Hepatocyte (in vitro differentiated cells): ENCODE results near the gene ADORA1. TPM values are rescaled to one million over a fixed set of nuclear protein-coding genes. Genes with fewer than 3 reads are reported as not detected.

Source experiments
- DNase-seq: peaks from one replicate; pipeline ENCODE4 v3.0.0-alpha.2; 2016; ENCODE audit warnings: low spot score
- H2AFZ ChIP-seq: fragments of 200-600 bp; sonication (generic); 2 replicates; pipeline ENCODE4 v1.6.0; 2016; ENCODE audit warnings: antibody characterized with exemption, mild to moderate bottlenecking
- H3K27ac ChIP-seq: fragments of 200-600 bp; sonication (generic); 2 replicates; pipeline ENCODE4 v1.5.1; 2016; ENCODE audit warnings: mild to moderate bottlenecking
- H3K27me3 ChIP-seq: fragments of 200-600 bp; sonication (generic); 2 replicates; pipeline ENCODE4 v1.6.1; 2016
- H3K36me3 ChIP-seq: fragments of 200-600 bp; sonication (generic); replicated peaks from 2 replicates; pipeline ENCODE4 v1.5.1; 2016; ENCODE audit warnings: low read depth; ENCODE audit not compliant: insufficient read depth
- H3K4me1 ChIP-seq: fragments of 200-600 bp; sonication (generic); 2 replicates; pipeline ENCODE4 v1.5.1; 2016; ENCODE audit warnings: mild to moderate bottlenecking, moderate library complexity; ENCODE audit not compliant: insufficient read depth
- H3K4me2 ChIP-seq: fragments of 200-600 bp; sonication (generic); 2 replicates; pipeline ENCODE4 v1.6.0; 2016
- H3K4me3 ChIP-seq: fragments of 200-600 bp; sonication (generic); 2 replicates; pipeline ENCODE4 v1.5.1; 2016; ENCODE audit warnings: mild to moderate bottlenecking
- H3K79me2 ChIP-seq: fragments of 200-600 bp; sonication (generic); 2 replicates; pipeline ENCODE4 v1.6.0; 2017; ENCODE audit warnings: mild to moderate bottlenecking
- H3K9me2 ChIP-seq: fragments of 200-600 bp; sonication (generic); replicated peaks from 2 replicates; pipeline ENCODE4 v1.6.0; 2017; ENCODE audit warnings: mild to moderate bottlenecking; ENCODE audit not compliant: insufficient read depth
- H3K9me3 ChIP-seq: fragments of 200-600 bp; sonication (generic); 2 replicates; pipeline ENCODE4 v1.5.1; 2016; ENCODE audit warnings: low read depth, mild to moderate bottlenecking
- H4K20me1 ChIP-seq: fragments of 200-600 bp; sonication (generic); 2 replicates; pipeline ENCODE4 v1.6.0; 2016; ENCODE audit warnings: mild to moderate bottlenecking; ENCODE audit not compliant: insufficient read depth, poor library complexity, severe bottlenecking
- EZH2 ChIP-seq: fragments of 200-600 bp; sonication (generic); IDR thresholded peaks from 2 replicates; pipeline ENCODE4 v1.6.1; 2016; ENCODE audit warnings: antibody characterized with exemption, mild to moderate bottlenecking, borderline replicate concordance
- EZH2phosphoT487 ChIP-seq: fragments of 200-600 bp; sonication (generic); IDR thresholded peaks from one replicate; pipeline ENCODE4 v1.6.1; 2018; ENCODE audit warnings: antibody characterized with exemption, mild to moderate bottlenecking, low read depth, moderate library complexity; ENCODE audit not compliant: unreplicated experiment, severe bottlenecking
- WGBS: methylation state at CpG from one replicate; pipeline ENCODE4 v1.1.6; 2016; ENCODE audit warnings: low lambda C conversion rate; ENCODE audit errors: missing lambda C conversion rate; 5-methylcytosine and 5-hydroxymethylcytosine counted together
- polyA plus RNA-seq: library from polyadenylated mRNA; unstranded; fragments of >200 nt; fragmentation: Nextera tagmentation; extraction: Ambion mirVana; gene quantifications from 2 replicates; pipeline ENCODE4 v1.2.1, GENCODE V29; 2016
- total RNA-seq: library from RNA; depleted of rRNA; stranded (reverse); fragments of >200 nt; gene quantifications from 2 replicates; pipeline ENCODE4 v1.2.3, GENCODE V29; 2014
- TF ChIP-seq, protein P1 (sequence below): fragments of 200-600 bp; sonication (generic); IDR thresholded peaks from 2 replicates; pipeline ENCODE4 v1.5.1; 2016; ENCODE audit warnings: antibody characterized with exemption, mild to moderate bottlenecking; ENCODE audit not compliant: poor library complexity

The ADORA1 gene
- total and polyA plus RNA-seq, 2 experiments from 2014 or later, result 2.0 to 2.3 TPM

DNA sequence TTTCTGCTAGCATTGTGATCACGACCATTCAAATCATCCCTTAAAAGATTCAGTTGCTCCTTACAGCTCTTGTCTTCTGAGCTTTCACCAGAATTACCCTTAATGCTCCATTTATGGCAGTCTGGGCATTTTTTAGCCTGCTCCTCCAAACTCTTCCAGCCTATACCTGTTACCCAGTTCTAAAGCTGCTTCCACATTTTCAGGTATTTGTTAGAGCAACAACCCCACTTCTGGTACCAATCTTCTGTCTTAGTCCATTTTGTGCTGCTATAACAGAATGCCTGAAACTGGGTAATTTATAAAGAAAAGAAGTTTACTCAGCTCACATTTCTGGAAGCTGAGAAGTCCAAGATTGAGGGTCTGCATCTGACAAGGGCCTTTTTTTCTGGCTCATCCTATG lies 30.9 kb downstream of the ADORA1 start:
- Histone ChIP-seq H3K9me3 (no peaks in the 10 kb centered on the region), H3K27ac (no peak overlapping the region), H2AFZ (no peak overlapping the region), H3K9me2 (no peaks in the 10 kb centered on the region), H3K79me2 (no peaks in the 10 kb centered on the region), H3K36me3 (no peaks in the 10 kb centered on the region), H3K4me1 (peaks cover 32% of the 10 kb centered on the region), H3K4me3 (no peak overlapping the region), H3K4me2 (no peak overlapping the region), H3K27me3 (no peaks in the 10 kb centered on the region), H4K20me1 (no peaks in the 10 kb centered on the region)
- TF ChIP-seq, protein P1, sequence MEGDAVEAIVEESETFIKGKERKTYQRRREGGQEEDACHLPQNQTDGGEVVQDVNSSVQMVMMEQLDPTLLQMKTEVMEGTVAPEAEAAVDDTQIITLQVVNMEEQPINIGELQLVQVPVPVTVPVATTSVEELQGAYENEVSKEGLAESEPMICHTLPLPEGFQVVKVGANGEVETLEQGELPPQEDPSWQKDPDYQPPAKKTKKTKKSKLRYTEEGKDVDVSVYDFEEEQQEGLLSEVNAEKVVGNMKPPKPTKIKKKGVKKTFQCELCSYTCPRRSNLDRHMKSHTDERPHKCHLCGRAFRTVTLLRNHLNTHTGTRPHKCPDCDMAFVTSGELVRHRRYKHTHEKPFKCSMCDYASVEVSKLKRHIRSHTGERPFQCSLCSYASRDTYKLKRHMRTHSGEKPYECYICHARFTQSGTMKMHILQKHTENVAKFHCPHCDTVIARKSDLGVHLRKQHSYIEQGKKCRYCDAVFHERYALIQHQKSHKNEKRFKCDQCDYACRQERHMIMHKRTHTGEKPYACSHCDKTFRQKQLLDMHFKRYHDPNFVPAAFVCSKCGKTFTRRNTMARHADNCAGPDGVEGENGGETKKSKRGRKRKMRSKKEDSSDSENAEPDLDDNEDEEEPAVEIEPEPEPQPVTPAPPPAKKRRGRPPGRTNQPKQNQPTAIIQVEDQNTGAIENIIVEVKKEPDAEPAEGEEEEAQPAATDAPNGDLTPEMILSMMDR, result no peak
- TF ChIP-seq EZH2phosphoT487, result no peak
- TF ChIP-seq EZH2, result no peak
- no peak for DNase-seq
- 97% methylated on average over 1 of the region's 1 CpG for WGBS

DNA sequence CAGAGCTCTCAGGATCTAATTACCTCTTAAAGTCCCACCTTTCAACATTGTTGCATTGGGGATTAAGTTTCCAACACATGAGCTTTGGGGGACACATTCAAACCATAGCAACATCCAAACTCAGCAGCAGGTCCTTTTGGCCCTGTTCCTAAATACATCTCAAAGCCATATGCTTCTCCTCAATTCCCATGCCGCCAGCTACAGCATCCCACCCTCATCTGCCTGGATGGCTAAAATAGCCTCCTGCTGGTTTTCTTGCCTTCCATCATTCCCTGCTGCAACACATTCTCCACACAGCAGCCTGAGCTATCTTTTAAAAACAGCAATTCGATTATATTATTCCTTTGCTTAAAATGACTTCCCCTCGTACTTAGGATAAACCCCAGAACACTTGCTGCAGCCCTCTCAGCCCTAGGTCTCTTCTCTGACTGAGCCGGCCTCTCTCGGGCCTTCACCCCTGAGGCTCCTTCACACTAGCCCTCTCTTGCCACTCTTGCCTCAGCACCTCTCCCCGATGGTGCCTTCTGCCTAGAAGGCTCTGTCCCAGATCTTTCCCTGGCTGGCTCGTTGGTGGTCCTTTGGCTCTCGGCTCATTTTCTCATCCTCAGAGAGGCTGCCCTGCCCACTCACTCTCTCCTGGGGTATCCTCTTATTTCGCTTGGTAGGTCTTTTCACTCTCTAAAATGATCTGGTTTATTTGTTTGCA lies 31.6 kb downstream of the ADORA1 start:
- H3K79me2 ChIP-seq, result no peaks in the 10 kb centered on the region
- H3K4me1 ChIP-seq, result peaks cover 26% of the 10 kb centered on the region
- no peak overlapping the region for H3K4me3 ChIP-seq
- H3K9me3 ChIP-seq, result no peaks in the 10 kb centered on the region
- no peak overlapping the region for H3K4me2 ChIP-seq
- no peak overlapping the region for H2AFZ ChIP-seq
- no peaks in the 10 kb centered on the region for H3K9me2 ChIP-seq
- H4K20me1 ChIP-seq, result no peaks in the 10 kb centered on the region
- H3K27ac ChIP-seq, result no peak overlapping the region
- DNase-seq, result no peak
- TF ChIP-seq, protein P1, result no peak
- TF ChIP-seq EZH2phosphoT487 (no peak), EZH2 (no peak)
- WGBS, result 85% methylated on average over 9 of the region's 9 CpGs
- H3K27me3 ChIP-seq, result no peaks in the 10 kb centered on the region
- no peaks in the 10 kb centered on the region for H3K36me3 ChIP-seq

DNA sequence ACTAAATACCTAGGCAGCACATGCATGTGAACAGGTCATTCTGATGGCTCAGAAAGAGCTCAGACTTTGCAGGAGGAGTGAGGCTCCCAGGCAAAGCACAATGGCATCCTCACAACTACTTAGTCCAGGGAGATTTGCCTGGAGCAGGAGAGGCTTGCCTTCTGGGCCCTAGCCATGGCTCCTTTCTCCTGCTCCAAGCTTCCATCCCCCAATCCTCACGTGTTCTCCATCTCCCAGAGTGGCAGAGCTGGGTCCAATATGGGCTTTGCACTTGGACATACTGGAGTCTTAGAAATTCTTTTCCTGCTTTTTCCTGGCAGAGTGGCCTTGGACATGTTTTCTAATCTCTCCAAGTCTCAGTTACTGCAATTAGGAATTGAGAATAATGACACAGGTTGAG lies 32.3 kb downstream of the ADORA1 start:
- Histone ChIP-seq H3K79me2 (no peaks in the 10 kb centered on the region), H2AFZ (no peak overlapping the region), H3K27me3 (no peaks in the 10 kb centered on the region), H4K20me1 (no peaks in the 10 kb centered on the region), H3K4me3 (no peak overlapping the region), H3K9me2 (no peaks in the 10 kb centered on the region), H3K27ac (no peak overlapping the region), H3K9me3 (no peaks in the 10 kb centered on the region), H3K36me3 (no peaks in the 10 kb centered on the region), H3K4me1 (peaks cover 19% of the 10 kb centered on the region), H3K4me2 (no peak overlapping the region)
- 93% methylated on average over 1 of the region's 1 CpG for WGBS
- TF ChIP-seq EZH2 (no peak), EZH2phosphoT487 (no peak)
- TF ChIP-seq, protein P1, result no peak
- DNase-seq, result no peak
